ENCODE results near the gene TPRG1L. TPM values are rescaled to one million over a fixed set of nuclear protein-coding genes. Genes with fewer than 3 reads are reported as not detected.

Gene TPRG1L
- total and polyA plus RNA-seq, 2 of the 4 experiments (the other 2 are of a cell fraction) = 25.3 to 39.5 TPM

- no peak overlapping the region for H2BK15ac ChIP-seq (ENCODE audit: low read depth, low read length)
- no peak overlapping the region for H3K18ac ChIP-seq (ENCODE audit: low read depth, low read length)
- peaks cover 31% of the 10 kb centered on the region for H3K36me3 ChIP-seq (ENCODE audit: control insufficient read depth, insufficient read depth, low read length)
- H3K27ac ChIP-seq (ENCODE audit: insufficient read depth, low read length) = no peak overlapping the region
- TF ChIP-seq MAFK (IDR thresholded peaks at IDR 0.05; ENCODE audit: low read depth, low read length) (no peak), FOS (IDR thresholded peaks at IDR 0.05; ENCODE audit: low read depth, low read length) (no peak), MAZ (IDR thresholded peaks at IDR 0.05; ENCODE audit: borderline replicate concordance, low read depth, low read length) (no peak), RAD21 (IDR thresholded peaks at IDR 0.05; ENCODE audit: low read length) (no peak), ELK1 (IDR thresholded peaks at IDR 0.05; ENCODE audit: borderline replicate concordance, low read depth, low read length) (no peak), POLR2A (IDR thresholded peaks at IDR 0.05; ENCODE audit: low read depth, low read length) (no peak), CTCF (conservative IDR thresholded peaks at IDR 0.05; ENCODE audit: low read depth, low read length) (no peak), RFX5 (IDR thresholded peaks at IDR 0.05; ENCODE audit: low read depth, low read length) (no peak), USF2 (IDR thresholded peaks at IDR 0.05; ENCODE audit: low read depth, low read length) (no peak), CHD1 (IDR thresholded peaks at IDR 0.05; ENCODE audit: low read depth, low read length) (no peak), CEBPB (IDR thresholded peaks at IDR 0.05; ENCODE audit: low read depth, low read length) (no peak), SMC3 (IDR thresholded peaks at IDR 0.05; ENCODE audit: low read depth, low read length) (no peak), BHLHE40 (IDR thresholded peaks at IDR 0.05; ENCODE audit: low read depth, low read length) (no peak), MXI1 (IDR thresholded peaks at IDR 0.05; ENCODE audit: borderline replicate concordance, low read depth, low read length) (no peak)
- H3K9me3 ChIP-seq (ENCODE audit: control insufficient read depth, insufficient read depth, low read length) = no peaks in the 10 kb centered on the region
- no peak overlapping the region for H4K8ac ChIP-seq (ENCODE audit: low read depth in 2 of 2, low read length in 2 of 2)
- CTCF ChIA-PET = no interaction called here
- no peak for DNase-seq
- H2BK20ac ChIP-seq (ENCODE audit: low read depth, low read length) = no peak overlapping the region
- H3K56ac ChIP-seq (ENCODE audit: extremely low read depth, insufficient read depth, low read length) = no peak overlapping the region
- peaks cover 4 to 11% of the 10 kb centered on the region in 2 experiments for H3K79me1 ChIP-seq (ENCODE audit: low read depth in 1 of 2, low read length in 2 of 2)
- H2AK9ac ChIP-seq (replicated peaks; ENCODE audit: low read depth, low read length, poor library complexity) = no peak overlapping the region
- no peak overlapping the region for H3K23ac ChIP-seq (ENCODE audit: low read depth, low read length)
- BruUV-seq (replicated peaks) = no TSS peak
- no peak overlapping the region for H2AK5ac ChIP-seq (ENCODE audit: low read depth, low read length)
- 0 out of 2 replicates have a peak, but pooled peaks cover 3% of the 10 kb centered on the region for H3K9me1 ChIP-seq (ENCODE audit: insufficient read depth, low read length)
- no peak overlapping the region for H3K4me3 ChIP-seq (ENCODE audit: insufficient read depth, low read depth, low read length)
- H3K4ac ChIP-seq (ENCODE audit: low read depth, low read length) = no peak overlapping the region
- no peak overlapping the region for H4K5ac ChIP-seq (ENCODE audit: low read depth, low read length)
- in situ Hi-C loops (cut with MboI; ENCODE audit: low sequenced_read_pairs) = no loop called here
- H3K9ac ChIP-seq (ENCODE audit: low read depth, low read length) = no peak overlapping the region
- H4K91ac ChIP-seq (ENCODE audit: insufficient read depth, low read depth, low read length) = no peak overlapping the region
- dilution Hi-C loops (cut with HindIII; ENCODE audit: low sequenced_read_pairs, unreplicated experiment) = no loop called here
- H2BK120ac ChIP-seq (ENCODE audit: low read depth, low read length) = no peak overlapping the region
- no peak overlapping the region for H3K14ac ChIP-seq (replicated peaks; ENCODE audit: low read depth, low read length)
- H3K4me2 ChIP-seq (ENCODE audit: low read depth, low read length) = no peak overlapping the region
- WGBS, 2 experiments (ENCODE audit: extremely low coverage in 2 of 2, insufficient read length in 1 of 2) = 95% methylated on average over 6 of the region's 25 CpGs; no CpG with 5 or more reads in 1 of the 2 experiments
- no peaks in the 10 kb centered on the region for H3K4me1 ChIP-seq (ENCODE audit: control insufficient read depth, insufficient read depth, low read length)
- H4K20me1 ChIP-seq (ENCODE audit: insufficient read depth, low read length) = no peaks in the 10 kb centered on the region
- H2AFZ ChIP-seq (replicated peaks; ENCODE audit: low read length, poor library complexity) = no peak overlapping the region
- H3K27me3 ChIP-seq (ENCODE audit: control insufficient read depth, insufficient read depth, low read length) = no peaks in the 10 kb centered on the region
- POLR2A ChIA-PET (ENCODE audit: unreplicated experiment) = no interaction called here
- no peak for ATAC-seq (ENCODE audit: low read depth)
- H2BK5ac ChIP-seq (ENCODE audit: low read depth, low read length, poor library complexity, severe bottlenecking) = no peak overlapping the region
- intact Hi-C loops (cut with micrococcal nuclease) = no loop called here
These were observed 19.5 kb downstream of the TPRG1L start for GRCh38 chr1:3644273-3644672.

Measured in IMR-90 (cell line).